SU-DHL-6 (cell line): Measurements from ENCODE around the gene CBFA2T2.

ENCODE experiments used
- H2AFZ ChIP-seq: fragments of 200-600 bp; sonication (generic); 2 replicates; pipeline ENCODE4 v1.6.1; 2014; ENCODE audit warnings: low read depth, mild to moderate bottlenecking, moderate library complexity, mixed read lengths, antibody characterized with exemption, low read length; ENCODE audit not compliant: severe bottlenecking
- H3F3A ChIP-seq: fragments of 200-600 bp; shearing (Covaris generic); 2 replicates; pipeline ENCODE4 v1.6.0; 2016; ENCODE audit warnings: antibody characterized with exemption, mild to moderate bottlenecking; ENCODE audit not compliant: insufficient read depth
- H3K27ac ChIP-seq: fragments of 200-600 bp; sonication (generic); 2 replicates; pipeline ENCODE4 v1.5.1; 2016; ENCODE audit warnings: low read depth, mild to moderate bottlenecking, low read length, moderate library complexity, mixed read lengths
- H3K27me3 ChIP-seq: fragments of 200-600 bp; sonication (generic), shearing (Covaris generic); 2 replicates; pipeline ENCODE4 v1.6.0; 2014; ENCODE audit warnings: mild to moderate bottlenecking, low read length
- H3K36me3 ChIP-seq: fragments of 200-600 bp; sonication (generic); 2 replicates; pipeline ENCODE4 v1.6.1; 2014; ENCODE audit warnings: mild to moderate bottlenecking, low read length, mixed read lengths
- H3K4me2 ChIP-seq: fragments of 300-600, 200-600 bp; shearing (Covaris generic), sonication (generic); 2 replicates; pipeline ENCODE4 v1.6.0; 2014; ENCODE audit warnings: low read length, low read depth, mild to moderate bottlenecking; ENCODE audit not compliant: poor library complexity, severe bottlenecking
- H3K4me3 ChIP-seq: fragments of 200-600 bp; sonication (generic); 2 replicates; pipeline ENCODE4 v1.5.1; 2014; ENCODE audit warnings: antibody characterized with exemption, low read length, mild to moderate bottlenecking, mixed read lengths; ENCODE audit not compliant: insufficient read depth, poor library complexity, severe bottlenecking
- H3K79me2 ChIP-seq: fragments of 200-600 bp; sonication (generic); 2 replicates; pipeline ENCODE4 v1.6.1; 2014; ENCODE audit warnings: mild to moderate bottlenecking, low read length, moderate library complexity; ENCODE audit not compliant: insufficient read depth
- H3K9ac ChIP-seq: fragments of 200-600 bp; sonication (generic); 2 replicates; pipeline ENCODE4 v1.7.0; 2014; ENCODE audit warnings: mild to moderate bottlenecking, low read length
- H3K9me2 ChIP-seq: fragments of 200-600 bp; sonication (generic); replicated peaks from 2 replicates; pipeline ENCODE4 v1.6.1; 2014; ENCODE audit warnings: low read length; ENCODE audit not compliant: insufficient read depth
- H3K9me3 ChIP-seq: fragments of 200-600 bp; sonication (generic); 2 replicates; pipeline ENCODE4 v1.6.1; 2014; ENCODE audit warnings: low read length, mixed read lengths; ENCODE audit not compliant: insufficient read depth
- H4K20me1 ChIP-seq: fragments of 200-600 bp; sonication (generic); 2 replicates; pipeline ENCODE4 v1.6.1; 2014; ENCODE audit warnings: low read depth, mild to moderate bottlenecking, antibody characterized with exemption, low read length, moderate library complexity, mixed read lengths
- CTCF ChIP-seq: fragments of 200-600 bp; sonication (generic); IDR thresholded peaks from one replicate; pipeline ENCODE4 v1.5.1; 2017; ENCODE audit warnings: antibody characterized with exemption, mild to moderate bottlenecking, low read length, moderate library complexity; ENCODE audit not compliant: insufficient read depth, poor library complexity, severe bottlenecking
- EZH2phosphoT487 ChIP-seq: fragments of 200-600 bp; sonication (generic), shearing (Covaris generic); conservative IDR thresholded peaks from 2 replicates; pipeline ENCODE4 v1.6.1; 2018; ENCODE audit warnings: mild to moderate bottlenecking, antibody characterized with exemption, low read length, moderate library complexity, mixed read lengths

CBFA2T2 gene

GRCh38 chr20:33656783-33657703, 167.1 kb downstream of the CBFA2T2 start:
- no peak overlapping the region for H3K4me3 ChIP-seq
- no peak overlapping the region for H3K27ac ChIP-seq
- H3K36me3 ChIP-seq, result no peaks in the 10 kb centered on the region
- H3K9me3 ChIP-seq, result no peaks in the 10 kb centered on the region
- H3F3A ChIP-seq, result no peaks in the 10 kb centered on the region
- no peaks in the 10 kb centered on the region for H3K27me3 ChIP-seq
- no peak overlapping the region for H3K4me2 ChIP-seq
- no peak overlapping the region for H3K9ac ChIP-seq
- no peaks in the 10 kb centered on the region for H3K79me2 ChIP-seq
- no peak for TF ChIP-seq CTCF
- TF ChIP-seq EZH2phosphoT487, result no peak
- H4K20me1 ChIP-seq, result no peaks in the 10 kb centered on the region
- no peaks in the 10 kb centered on the region for H3K9me2 ChIP-seq
- no peak overlapping the region for H2AFZ ChIP-seq

DNA sequence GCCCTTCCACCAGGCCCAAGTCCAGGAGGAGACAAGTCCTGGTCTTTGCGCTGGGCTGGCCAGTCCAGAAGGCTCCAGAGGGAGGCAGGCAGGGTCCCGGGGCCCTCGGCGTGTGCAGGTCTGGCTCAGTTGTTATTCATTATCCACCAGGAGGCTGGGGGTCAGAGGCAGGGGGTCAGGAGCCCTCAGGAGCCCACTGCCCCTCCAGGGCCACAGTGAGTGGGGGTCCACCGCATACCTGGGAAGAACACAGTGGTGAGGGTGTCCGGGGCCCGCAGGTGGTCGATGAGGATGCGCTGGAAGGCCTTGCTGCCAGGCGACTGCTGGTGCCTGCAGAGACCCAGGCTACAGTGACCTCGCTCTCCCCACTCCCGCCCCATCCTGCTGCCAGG, 167.8 kb downstream of the CBFA2T2 start:
- no peaks in the 10 kb centered on the region for H3K9me2 ChIP-seq
- no peaks in the 10 kb centered on the region for H3K9me3 ChIP-seq
- no peak overlapping the region for H3K4me3 ChIP-seq
- no peak for TF ChIP-seq CTCF
- no peak for TF ChIP-seq EZH2phosphoT487
- H2AFZ ChIP-seq, result no peak overlapping the region
- H3K9ac ChIP-seq, result no peak overlapping the region
- no peaks in the 10 kb centered on the region for H3K27me3 ChIP-seq
- peaks cover 2% of the 10 kb centered on the region; the same call in 1 of the 2 replicates for H3K79me2 ChIP-seq
- no peak overlapping the region for H3K4me2 ChIP-seq
- H4K20me1 ChIP-seq, result no peaks in the 10 kb centered on the region
- no peaks in the 10 kb centered on the region for H3K36me3 ChIP-seq
- no peak overlapping the region for H3K27ac ChIP-seq
- no peaks in the 10 kb centered on the region for H3F3A ChIP-seq

GRCh38 chr20:33658510-33658909, 168.6 kb downstream of the CBFA2T2 start:
- H3K27ac ChIP-seq, result no peak overlapping the region
- no peaks in the 10 kb centered on the region for H3K27me3 ChIP-seq
- H4K20me1 ChIP-seq, result no peaks in the 10 kb centered on the region
- no peak overlapping the region for H2AFZ ChIP-seq
- TF ChIP-seq CTCF (no peak), EZH2phosphoT487 (no peak)
- H3K9me3 ChIP-seq, result no peaks in the 10 kb centered on the region
- no peaks in the 10 kb centered on the region for H3K36me3 ChIP-seq
- H3K9ac ChIP-seq, result no peak overlapping the region
- H3K4me3 ChIP-seq, result no peak overlapping the region
- no peak overlapping the region for H3K4me2 ChIP-seq
- peaks cover 8% of the 10 kb centered on the region; the same call in 1 of the 2 replicates for H3K79me2 ChIP-seq
- no peaks in the 10 kb centered on the region for H3F3A ChIP-seq
- no peaks in the 10 kb centered on the region for H3K9me2 ChIP-seq
